Esophagus muscularis mucosa (tissue), 4 donors: ENCODE data around the gene NPTN. TPM values are rescaled to one million over a fixed set of nuclear protein-coding genes. Genes with fewer than 3 reads are reported as not detected.

ENCODE experiments used
- DNase-seq: peaks from one replicate; pipeline ENCODE4 v3.0.0-alpha.2; 2017; ENCODE audit errors: extremely low spot score
- H3K27ac ChIP-seq, 4 donors: fragments of 200-600 bp; sonication (generic); replicated peaks in 1 of 4; 1 replicate in 3 of 4; 2 replicates in 1 of 4; pipeline ENCODE4 v1.5.1; 2016 to 2019; ENCODE audit warnings: mild to moderate bottlenecking in 1 of 4
- H3K27me3 ChIP-seq, 4 donors: fragments of 200-600 bp; sonication (generic); one replicate each; pipeline versions ENCODE4 v1.5.1 to v1.6.0; 2016 to 2019
- H3K36me3 ChIP-seq, 4 donors: fragments of 200-600 bp; sonication (generic); one replicate each; pipeline ENCODE4 v1.5.1; 2016 to 2019
- H3K4me1 ChIP-seq, 4 donors: fragments of 200-600 bp; sonication (generic); one replicate each; pipeline ENCODE4 v1.5.1; 2016 to 2019
- H3K4me3 ChIP-seq, 4 donors: fragments of 200-600 bp; sonication (generic); 1 replicate in 2 of 4; 2 replicates in 2 of 4; pipeline ENCODE4 v1.5.1; 2016 to 2019; ENCODE audit warnings: mild to moderate bottlenecking in 4 of 4, moderate library complexity in 1 of 4
- H3K9me3 ChIP-seq, 4 donors: fragments of 200-600 bp; sonication (generic); 1 replicate in 3 of 4; 2 replicates in 1 of 4; pipeline ENCODE4 v1.5.1; 2016 to 2019
- EP300 ChIP-seq: sonication (generic); formaldehyde crosslinking; IDR thresholded peaks from one replicate; pipeline ENCODE4 v1.6.1; 2017; ENCODE audit warnings: antibody characterized with exemption
- POLR2A ChIP-seq: fragments of 450-650 bp; IDR thresholded peaks from one replicate; pipeline ENCODE4 v1.6.1; 2017; ENCODE audit warnings: antibody characterized with exemption, moderate library complexity, mild to moderate bottlenecking, low read depth
- POLR2AphosphoS5 ChIP-seq, 2 donors: sonication (generic); formaldehyde crosslinking; IDR thresholded peaks; one replicate each; pipeline ENCODE4 v1.6.1; 2017; ENCODE audit warnings: antibody characterized with exemption in 2 of 2
- WGBS: methylation state at CpG from one replicate; pipeline ENCODE4 v1.1.5; 2018; 5-methylcytosine and 5-hydroxymethylcytosine counted together
- intact Hi-C: fragments of 100-400 bp; cut with DNase I; formaldehyde crosslinking; loops from one replicate; pipeline ENCODE4 v1.15.1; 2023
- total RNA-seq, 4 donors: library from RNA; depleted of rRNA; stranded (reverse); fragments of >200 nt; gene quantifications; one replicate each; pipeline versions ENCODE4 v1.1.0 to v1.2.1, GENCODE V29; 2016
- TF ChIP-seq, protein P1 (sequence below), 3 experiments: fragments of 200-600 bp in 2 of 3; fragments of 450-650 bp in 1 of 3; sonication (generic) in 2 of 3; IDR thresholded peaks; one replicate each; pipeline ENCODE4 v1.5.1; 2017 to 2019; ENCODE audit warnings: antibody characterized with exemption in 3 of 3, mild to moderate bottlenecking in 2 of 3, moderate library complexity in 1 of 3

NPTN gene
- total RNA-seq, 4 donors from 2014 or later, result 218 to 281 (median 246) TPM

DNA sequence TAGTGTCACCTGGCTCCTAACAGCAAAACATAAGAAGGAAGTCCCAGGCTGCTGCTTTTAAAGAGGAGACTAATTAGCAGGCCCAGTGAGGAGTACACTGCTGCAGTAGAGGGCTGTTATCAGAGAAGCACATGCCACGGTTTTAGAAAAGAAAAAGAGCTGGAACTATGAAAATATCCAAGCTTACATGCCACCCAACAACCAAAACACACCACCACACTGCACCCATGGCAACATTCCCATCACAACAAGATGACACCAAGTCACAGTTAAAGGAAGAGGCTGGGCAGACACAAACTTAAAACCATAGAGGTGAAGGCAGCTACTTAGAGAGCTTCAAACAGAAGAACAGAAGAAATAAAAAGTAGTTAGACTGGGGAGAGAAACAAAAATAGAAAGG lies 37.0 kb downstream of the NPTN start:
- no peak for TF ChIP-seq POLR2A
- TF ChIP-seq POLR2AphosphoS5 (IDR thresholded peaks at IDR 0.05), result no peak
- TF ChIP-seq EP300, result no peak
- TF ChIP-seq, protein P1, sequence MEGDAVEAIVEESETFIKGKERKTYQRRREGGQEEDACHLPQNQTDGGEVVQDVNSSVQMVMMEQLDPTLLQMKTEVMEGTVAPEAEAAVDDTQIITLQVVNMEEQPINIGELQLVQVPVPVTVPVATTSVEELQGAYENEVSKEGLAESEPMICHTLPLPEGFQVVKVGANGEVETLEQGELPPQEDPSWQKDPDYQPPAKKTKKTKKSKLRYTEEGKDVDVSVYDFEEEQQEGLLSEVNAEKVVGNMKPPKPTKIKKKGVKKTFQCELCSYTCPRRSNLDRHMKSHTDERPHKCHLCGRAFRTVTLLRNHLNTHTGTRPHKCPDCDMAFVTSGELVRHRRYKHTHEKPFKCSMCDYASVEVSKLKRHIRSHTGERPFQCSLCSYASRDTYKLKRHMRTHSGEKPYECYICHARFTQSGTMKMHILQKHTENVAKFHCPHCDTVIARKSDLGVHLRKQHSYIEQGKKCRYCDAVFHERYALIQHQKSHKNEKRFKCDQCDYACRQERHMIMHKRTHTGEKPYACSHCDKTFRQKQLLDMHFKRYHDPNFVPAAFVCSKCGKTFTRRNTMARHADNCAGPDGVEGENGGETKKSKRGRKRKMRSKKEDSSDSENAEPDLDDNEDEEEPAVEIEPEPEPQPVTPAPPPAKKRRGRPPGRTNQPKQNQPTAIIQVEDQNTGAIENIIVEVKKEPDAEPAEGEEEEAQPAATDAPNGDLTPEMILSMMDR (IDR thresholded peaks at IDR 0.05), result no peak
- Histone ChIP-seq H3K27me3 (no peaks in the 10 kb centered on the region), H3K9me3 (no peaks in the 10 kb centered on the region), H3K36me3 (peaks cover 0 to 10% (median 7%) of the 10 kb centered on the region in 4 donors), H3K27ac (peak overlapping the region; percentile 50 to 81 (median 79)), H3K4me1 (peaks cover 76 to 91% (median 85%) of the 10 kb centered on the region in 4 donors), H3K4me3 (no peak overlapping the region)
- DNase-seq, result no peak
- intact Hi-C loops, result no loop called here
- WGBS, result 14% methylated on average over 1 of the region's 1 CpG

DNA sequence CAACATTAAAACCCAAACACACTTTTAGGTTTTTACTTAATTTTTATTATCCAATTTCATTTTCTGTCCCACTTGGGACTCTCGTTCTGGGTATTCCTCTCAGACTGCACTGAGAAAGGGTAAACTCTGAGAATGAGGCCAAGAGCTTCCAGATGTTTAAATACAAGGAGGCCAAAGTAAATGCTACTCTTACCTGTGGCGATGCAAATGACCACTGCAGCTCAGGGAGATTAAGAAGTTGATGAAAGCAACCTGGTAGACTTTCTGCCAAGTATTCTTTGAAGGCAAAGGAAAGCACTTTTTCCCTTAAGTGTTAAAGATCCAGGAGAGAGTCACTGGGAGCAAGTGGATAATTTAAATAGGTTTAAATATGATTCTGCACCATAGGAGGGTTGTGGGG lies 39.1 kb downstream of the NPTN start:
- Histone ChIP-seq H3K36me3 (peaks cover under 1 to 31% (median 18%) of the 10 kb centered on the region in 4 donors), H3K9me3 (no peaks in the 10 kb centered on the region), H3K4me1 (peaks cover 60 to 75% (median 65%) of the 10 kb centered on the region in 4 donors), H3K27ac (peak overlapping the region in 1 of 4 donors; percentile 6), H3K4me3 (no peak overlapping the region), H3K27me3 (no peaks in the 10 kb centered on the region)
- WGBS, result 41% methylated on average over 2 of the region's 2 CpGs
- intact Hi-C loops, result no loop called here
- no peak for DNase-seq
- TF ChIP-seq POLR2AphosphoS5 (IDR thresholded peaks at IDR 0.05) (no peak), POLR2A (no peak), EP300 (no peak)
- TF ChIP-seq, protein P1 (IDR thresholded peaks at IDR 0.05), result no peak

DNA sequence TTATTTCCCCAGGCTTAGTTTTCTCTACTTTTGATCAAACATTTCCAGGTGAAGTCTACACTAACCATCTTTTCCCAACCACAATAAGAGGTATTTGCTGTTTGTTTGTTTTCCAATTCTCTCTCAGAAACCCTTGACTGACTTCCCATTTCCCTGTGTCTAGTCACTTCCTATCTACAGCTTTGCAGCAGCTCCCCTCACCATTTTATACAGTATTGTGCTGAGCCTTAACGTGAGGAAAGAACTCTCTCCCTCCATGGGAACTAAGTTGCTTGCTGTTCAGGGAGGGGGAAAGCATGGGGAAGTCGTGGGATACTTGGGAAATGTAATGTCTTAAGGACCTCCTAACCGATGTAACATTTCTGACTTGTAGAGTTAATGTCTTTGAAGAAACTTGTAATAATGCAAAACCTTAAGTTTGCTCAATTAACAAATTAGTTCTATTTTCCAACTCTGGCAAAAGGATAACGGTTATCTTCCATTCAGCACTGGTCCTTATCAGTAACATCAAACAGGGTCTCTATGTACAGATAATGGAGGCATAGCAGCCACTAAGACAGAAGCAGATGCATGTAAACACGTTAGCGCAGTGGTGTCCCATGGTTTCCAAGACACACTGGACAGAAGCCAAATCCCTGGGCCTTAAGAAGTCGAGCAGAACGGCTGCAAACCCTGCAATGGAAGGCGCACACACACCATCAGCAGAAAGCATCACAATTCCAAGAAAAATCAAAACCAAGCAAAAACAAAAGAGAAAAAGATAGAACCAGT lies 39.7 kb downstream of the NPTN start:
- H3K9me3 ChIP-seq, result no peaks in the 10 kb centered on the region
- TF ChIP-seq POLR2A (no peak), POLR2AphosphoS5 (IDR thresholded peaks at IDR 0.05) (no peak), EP300 (no peak)
- TF ChIP-seq, protein P1 (IDR thresholded peaks at IDR 0.05), result no peak
- no peak overlapping the region for H3K27ac ChIP-seq
- peaks cover 54 to 75% (median 59%) of the 10 kb centered on the region in 4 donors for H3K4me1 ChIP-seq
- 34% methylated on average over 9 of the region's 9 CpGs for WGBS
- no peaks in the 10 kb centered on the region for H3K27me3 ChIP-seq
- H3K4me3 ChIP-seq, result no peak overlapping the region
- intact Hi-C loops, result no loop called here
- DNase-seq, result no peak
- peaks cover 7 to 37% (median 23%) of the 10 kb centered on the region in 4 donors for H3K36me3 ChIP-seq

DNA sequence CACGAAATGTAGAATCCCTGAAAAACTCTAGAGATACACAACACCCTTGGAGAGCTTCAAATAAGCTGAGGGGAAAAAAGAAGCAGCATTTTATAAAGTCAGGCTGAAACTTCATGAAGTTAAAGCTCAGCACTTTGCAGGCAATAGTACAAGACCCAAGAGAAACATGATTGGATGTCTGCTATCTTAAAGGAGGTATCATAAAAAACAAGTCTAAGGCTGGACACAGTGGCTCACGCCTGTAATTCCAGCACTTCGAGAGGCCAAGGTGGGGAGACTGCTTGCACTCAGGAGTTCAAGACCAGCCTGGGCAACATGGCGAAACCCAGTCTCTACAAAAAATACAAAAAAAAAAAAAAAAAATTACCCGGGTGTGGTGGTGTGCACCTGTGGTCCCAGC lies 42.9 kb downstream of the NPTN start:
- intact Hi-C loops, result no loop called here
- no peak for DNase-seq
- Histone ChIP-seq H3K27ac (no peak overlapping the region), H3K27me3 (no peaks in the 10 kb centered on the region), H3K9me3 (no peaks in the 10 kb centered on the region), H3K4me3 (no peak overlapping the region), H3K36me3 (peaks cover 18 to 70% (median 53%) of the 10 kb centered on the region in 4 donors), H3K4me1 (peaks cover 21 to 52% (median 32%) of the 10 kb centered on the region in 4 donors)
- no peak for TF ChIP-seq POLR2A
- no peak for TF ChIP-seq EP300
- TF ChIP-seq POLR2AphosphoS5 (IDR thresholded peaks at IDR 0.05), result no peak
- TF ChIP-seq, protein P1 (IDR thresholded peaks at IDR 0.05), result no peak
- 94% methylated on average over 5 of the region's 5 CpGs for WGBS
